Measurements from ENCODE around the gene UFD1. TPM values are rescaled to one million over a fixed set of nuclear protein-coding genes. Genes with fewer than 3 reads are reported as not detected.

Gene UFD1
- total RNA-seq, 1 donor from 2014 or later, result 88.2 TPM

GRCh38 chr22:19520566-19521305, 41.7 kb upstream of the UFD1 start:
- H3K4me1 Mint-ChIP-seq (ENCODE audit: low read depth), result peaks cover 7% of the 10 kb centered on the region

DNA sequence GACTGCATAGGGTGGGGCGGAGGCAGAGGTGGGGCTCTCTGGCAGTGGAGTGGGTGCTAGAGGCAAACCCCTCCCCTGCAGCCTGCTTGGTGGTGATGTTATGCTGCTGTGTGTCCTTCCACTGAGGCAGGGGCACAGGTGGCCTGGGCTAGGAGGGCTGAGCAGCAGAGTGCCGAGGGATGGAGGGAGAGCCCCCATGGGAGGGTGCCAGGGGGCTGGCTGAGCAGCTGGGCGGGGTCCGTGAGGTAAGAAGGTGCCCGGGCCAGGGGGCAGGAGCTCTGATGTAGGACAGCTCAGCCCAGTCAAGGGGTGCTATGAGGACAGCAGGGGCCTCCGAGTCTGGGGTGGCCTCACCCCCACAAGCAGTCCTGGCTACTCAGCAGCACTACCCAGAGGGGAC, 41.0 kb upstream of the UFD1 start:
- peaks cover 8% of the 10 kb centered on the region for H3K27me3 Mint-ChIP-seq (ENCODE audit: insufficient read depth)
- H3K4me1 Mint-ChIP-seq (ENCODE audit: low read depth), result peaks cover 7% of the 10 kb centered on the region
- no peaks in the 10 kb centered on the region for H3K9me3 Mint-ChIP-seq
- no peak overlapping the region for H3K27ac Mint-ChIP-seq
- no peak overlapping the region for H3K4me3 Mint-ChIP-seq
- no peak for DNase-seq (ENCODE audit: low spot score)
- H3K36me3 Mint-ChIP-seq (ENCODE audit: low read depth), result peaks cover 19% of the 10 kb centered on the region
- intact Hi-C loops (cut with micrococcal nuclease), result no loop called here

More at GRCh38 chr22:19520566-19521305, 41.7 kb upstream of the UFD1 start:
- H3K36me3 Mint-ChIP-seq (ENCODE audit: low read depth), result peaks cover 12% of the 10 kb centered on the region
- no peak for DNase-seq (ENCODE audit: low spot score)
- peaks cover 11% of the 10 kb centered on the region for H3K27me3 Mint-ChIP-seq (ENCODE audit: insufficient read depth)
- intact Hi-C loops (cut with micrococcal nuclease), result no loop called here
- H3K27ac Mint-ChIP-seq, result no peak overlapping the region
- no peaks in the 10 kb centered on the region for H3K9me3 Mint-ChIP-seq
- no peak overlapping the region for H3K4me3 Mint-ChIP-seq

DNA sequence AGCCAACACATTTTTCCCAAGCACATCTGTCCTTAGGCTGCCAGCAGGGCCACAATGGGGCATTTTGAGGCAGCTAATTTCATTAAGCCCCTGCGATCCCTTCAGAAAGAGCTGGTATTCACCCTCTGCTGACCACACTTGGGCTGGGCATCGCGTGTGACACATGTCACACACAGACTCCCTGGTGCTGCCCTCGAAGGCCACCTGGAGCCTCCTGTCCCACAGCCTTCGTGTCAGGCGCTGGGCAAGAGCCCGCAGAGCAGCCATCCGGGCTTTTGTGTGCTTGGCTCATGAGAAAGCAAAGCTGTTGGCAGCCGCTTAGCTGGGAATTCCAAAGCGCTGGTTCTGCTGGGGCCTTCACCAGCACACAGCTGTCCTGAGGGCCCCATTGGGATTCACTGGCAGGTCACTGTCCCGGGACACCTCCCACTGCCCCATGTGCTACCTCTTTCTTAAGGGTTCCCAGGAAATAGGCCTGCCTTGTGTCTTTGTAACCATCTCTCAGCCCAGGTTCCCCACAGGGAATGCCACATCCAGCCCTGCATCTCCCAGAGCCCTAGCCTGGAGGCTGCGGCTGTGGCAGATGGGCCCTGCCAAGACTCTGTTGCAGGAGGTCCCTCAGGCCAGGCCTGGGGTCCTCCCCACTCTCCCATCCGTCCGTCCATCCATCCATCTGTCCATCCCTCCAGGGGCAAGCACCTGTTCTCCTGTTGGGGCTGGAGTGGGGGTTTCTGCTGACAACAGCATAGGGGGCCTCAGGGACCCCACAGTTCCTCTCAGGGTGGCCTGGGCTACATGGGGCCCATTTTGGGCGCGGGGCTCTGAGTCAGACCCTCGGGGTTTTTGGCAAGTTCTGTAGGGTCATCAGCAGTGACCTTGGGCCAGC, 40.3 kb upstream of the UFD1 start:
- DNase-seq (ENCODE audit: low spot score), result no peak

DNA sequence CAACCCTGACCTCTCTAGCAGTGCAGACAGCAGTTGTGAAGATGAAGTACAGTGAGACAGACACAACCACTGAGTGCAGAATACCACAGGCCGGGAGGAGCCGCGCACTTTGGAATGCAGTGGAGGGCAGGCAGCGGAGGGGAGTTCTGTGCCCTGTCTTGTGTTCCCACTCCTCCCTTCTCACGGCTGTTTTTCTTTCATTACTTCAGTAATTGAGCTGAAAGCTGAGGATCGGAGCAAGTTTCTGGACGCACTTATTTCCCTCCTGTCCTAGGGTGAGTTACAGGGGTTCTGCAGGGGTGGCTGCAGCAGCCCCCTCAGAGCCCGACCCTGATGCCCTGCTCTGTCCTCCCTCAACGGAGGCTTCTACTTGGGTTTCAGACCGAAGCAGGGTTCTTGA, 39.6 kb upstream of the UFD1 start:
- intact Hi-C loops (cut with micrococcal nuclease), result no loop called here
- H3K4me3 Mint-ChIP-seq, result no peak overlapping the region
- peaks cover 28% of the 10 kb centered on the region for H3K36me3 Mint-ChIP-seq (ENCODE audit: low read depth)
- no peak for DNase-seq (ENCODE audit: low spot score)
- peaks cover 7% of the 10 kb centered on the region for H3K4me1 Mint-ChIP-seq (ENCODE audit: low read depth)
- peaks cover 6% of the 10 kb centered on the region for H3K27me3 Mint-ChIP-seq (ENCODE audit: insufficient read depth)
- H3K9me3 Mint-ChIP-seq, result no peaks in the 10 kb centered on the region
- H3K27ac Mint-ChIP-seq, result no peak overlapping the region

More for the DNA sequence above, 40.3 kb upstream of the UFD1 start:
- intact Hi-C loops (cut with micrococcal nuclease), result no loop called here
- no peak overlapping the region for H3K4me3 Mint-ChIP-seq
- H3K27me3 Mint-ChIP-seq (ENCODE audit: insufficient read depth), result peaks cover 6% of the 10 kb centered on the region
- peaks cover 7% of the 10 kb centered on the region for H3K4me1 Mint-ChIP-seq (ENCODE audit: low read depth)
- no peaks in the 10 kb centered on the region for H3K9me3 Mint-ChIP-seq
- H3K36me3 Mint-ChIP-seq (ENCODE audit: low read depth), result peaks cover 23% of the 10 kb centered on the region
- H3K27ac Mint-ChIP-seq, result no peak overlapping the region

DNA sequence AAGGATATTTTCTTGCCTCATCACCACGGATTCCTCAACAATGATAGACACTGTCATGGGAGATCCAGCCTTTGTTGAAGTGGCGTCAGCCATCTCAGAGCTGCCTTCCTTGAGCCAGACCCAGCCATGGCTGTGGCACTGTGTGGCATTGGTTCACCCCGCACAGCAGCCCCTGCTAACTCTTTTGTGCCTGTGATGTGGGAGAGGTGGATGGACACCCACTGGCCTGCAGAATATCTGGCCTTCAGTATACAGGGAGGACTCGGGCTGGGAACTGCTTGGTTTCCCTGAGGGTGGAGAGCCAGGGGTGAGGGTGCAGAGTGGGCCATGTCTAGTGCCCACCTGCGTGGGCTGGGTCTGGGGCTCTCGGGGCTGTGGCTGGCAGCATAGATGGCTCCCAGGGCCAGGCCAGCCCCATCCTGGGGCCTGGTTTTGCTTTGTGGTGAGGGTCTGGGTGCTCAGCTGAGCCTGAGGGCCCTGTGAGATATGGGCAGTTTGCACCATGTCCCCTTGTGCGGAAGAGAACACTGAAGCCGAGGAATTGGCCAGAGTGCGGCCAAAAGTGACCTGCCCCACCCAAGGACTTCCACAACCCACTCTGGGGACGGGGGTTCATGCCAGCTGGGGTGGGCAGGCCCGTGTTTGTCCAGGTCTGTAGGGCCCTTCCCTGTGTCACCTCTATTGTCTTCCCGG, 39.1 kb upstream of the UFD1 start:
- intact Hi-C loops (cut with micrococcal nuclease), result no loop called here
- DNase-seq (ENCODE audit: low spot score), result no peak
- Mint-ChIP-seq H3K27ac (no peak overlapping the region), H3K4me1 (ENCODE audit: low read depth) (peaks cover 6% of the 10 kb centered on the region), H3K4me3 (no peak overlapping the region), H3K36me3 (ENCODE audit: low read depth) (peaks cover 32% of the 10 kb centered on the region), H3K27me3 (ENCODE audit: insufficient read depth) (peaks cover 5% of the 10 kb centered on the region), H3K9me3 (no peaks in the 10 kb centered on the region)

DNA sequence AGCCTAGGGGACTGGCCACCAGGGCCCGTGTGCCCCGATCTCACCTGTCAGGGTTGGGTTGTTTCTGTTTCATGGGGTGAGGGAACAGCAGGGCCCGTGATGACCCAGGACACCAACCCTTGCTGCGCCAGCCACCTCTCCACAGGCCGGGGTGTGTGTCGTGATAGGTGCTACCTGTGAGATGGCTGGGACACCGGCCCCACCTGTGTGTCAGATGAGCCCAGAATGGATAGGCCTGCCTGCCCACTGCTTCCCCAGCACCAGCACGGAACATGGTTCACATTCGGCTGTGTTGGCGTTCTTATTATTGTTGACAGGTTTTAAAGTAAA, 38.1 kb upstream of the UFD1 start:
- intact Hi-C loops (cut with micrococcal nuclease), result no loop called here
- Mint-ChIP-seq H3K9me3 (no peaks in the 10 kb centered on the region), H3K27me3 (ENCODE audit: insufficient read depth) (no peaks in the 10 kb centered on the region), H3K27ac (no peak overlapping the region), H3K4me3 (no peak overlapping the region), H3K4me1 (ENCODE audit: low read depth) (no peaks in the 10 kb centered on the region), H3K36me3 (ENCODE audit: low read depth) (peaks cover 35% of the 10 kb centered on the region)
- DNase-seq (ENCODE audit: low spot score), result no peak

- no peak overlapping the region for H3K4me3 Mint-ChIP-seq
- no peaks in the 10 kb centered on the region for H3K9me3 Mint-ChIP-seq
- H3K36me3 Mint-ChIP-seq (ENCODE audit: low read depth), result peaks cover 36% of the 10 kb centered on the region
- DNase-seq (ENCODE audit: low spot score), result no peak
- no peaks in the 10 kb centered on the region for H3K27me3 Mint-ChIP-seq (ENCODE audit: insufficient read depth)
- no peaks in the 10 kb centered on the region for H3K4me1 Mint-ChIP-seq (ENCODE audit: low read depth)
- intact Hi-C loops (cut with micrococcal nuclease), result no loop called here
- H3K27ac Mint-ChIP-seq, result no peak overlapping the region
These were observed 37.6 kb upstream of the UFD1 start for GRCh38 chr22:19516378-19517170.

DNA sequence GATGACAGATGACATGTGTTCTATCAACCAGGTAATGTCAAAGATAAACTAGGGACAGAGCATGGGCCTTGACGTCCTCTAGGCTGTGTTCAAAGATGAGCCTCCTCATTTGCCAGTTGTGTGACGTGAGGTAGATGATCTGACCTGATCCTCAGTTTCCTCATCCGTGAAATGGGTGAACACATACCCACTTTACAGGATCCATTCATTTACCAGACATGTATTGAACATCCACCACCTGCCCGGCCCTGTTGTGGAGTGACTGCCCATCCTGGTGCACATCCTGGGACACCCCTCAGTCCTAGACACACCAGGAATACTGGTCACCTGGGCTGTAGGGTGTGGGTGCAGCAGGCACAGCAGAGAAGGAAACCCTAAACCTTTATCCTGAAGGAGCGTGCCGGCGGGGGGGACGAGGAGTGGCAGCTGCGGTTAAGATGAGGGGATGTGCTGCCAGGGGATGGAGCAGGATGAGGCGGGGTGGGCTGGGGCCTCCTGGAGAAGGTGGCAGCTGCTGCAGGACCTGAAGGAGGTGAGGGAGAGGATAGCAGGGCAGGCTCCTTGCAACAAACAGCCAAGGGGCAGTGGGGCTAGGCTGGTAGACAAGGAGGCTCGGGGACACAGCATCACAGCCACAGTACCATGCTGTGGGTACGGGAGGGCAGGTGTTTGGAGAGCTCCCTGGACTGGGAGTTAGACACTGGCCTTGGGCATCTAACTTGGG, 36.8 kb upstream of the UFD1 start:
- no peaks in the 10 kb centered on the region for H3K27me3 Mint-ChIP-seq (ENCODE audit: insufficient read depth)
- no peak for DNase-seq (ENCODE audit: low spot score)
- no peaks in the 10 kb centered on the region for H3K9me3 Mint-ChIP-seq
- intact Hi-C loops (cut with micrococcal nuclease), result no loop called here
- H3K36me3 Mint-ChIP-seq (ENCODE audit: low read depth), result peaks cover 42% of the 10 kb centered on the region
- H3K27ac Mint-ChIP-seq, result peak overlapping the region; percentile 16
- no peak overlapping the region for H3K4me3 Mint-ChIP-seq
- H3K4me1 Mint-ChIP-seq (ENCODE audit: low read depth), result no peaks in the 10 kb centered on the region

DNA sequence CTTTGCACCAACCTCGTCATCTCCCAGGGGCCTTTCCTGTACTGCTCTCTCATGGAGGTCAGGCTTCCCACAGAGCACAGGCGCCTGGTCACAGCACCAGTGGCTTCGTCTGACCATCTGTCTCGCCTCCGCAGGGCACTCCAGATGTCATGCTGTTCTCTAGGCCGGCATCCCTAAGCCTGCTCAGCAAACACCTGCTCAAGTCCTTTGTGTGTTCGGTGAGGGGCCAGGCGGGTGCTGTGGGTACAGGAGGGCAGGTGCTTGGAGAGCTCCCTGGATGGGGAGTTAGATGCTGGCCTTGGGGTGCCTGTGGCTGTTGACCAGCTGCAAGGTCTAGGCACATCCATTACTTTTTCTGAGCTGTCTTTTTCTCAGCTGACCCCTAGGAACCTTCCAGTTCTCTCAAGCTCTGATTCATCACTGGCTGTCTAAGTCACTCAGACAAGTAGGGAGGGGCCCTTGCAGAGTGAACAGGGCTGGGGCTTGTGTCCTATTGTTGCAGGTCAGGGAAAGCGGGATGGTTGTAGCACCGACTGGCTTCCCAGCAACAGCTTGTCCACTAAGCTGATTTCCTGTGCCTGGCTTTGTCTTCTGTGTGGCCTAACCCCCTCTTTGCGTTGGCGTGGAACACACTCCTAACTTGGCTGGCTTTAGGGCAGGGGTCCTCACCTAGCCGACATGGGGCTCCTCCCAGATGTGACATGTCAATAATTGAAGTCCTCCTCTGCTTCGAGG, 36.0 kb upstream of the UFD1 start:
- Mint-ChIP-seq H3K36me3 (ENCODE audit: low read depth) (peaks cover 42% of the 10 kb centered on the region), H3K4me3 (no peak overlapping the region), H3K9me3 (no peaks in the 10 kb centered on the region), H3K27ac (no peak overlapping the region), H3K4me1 (ENCODE audit: low read depth) (no peaks in the 10 kb centered on the region), H3K27me3 (ENCODE audit: insufficient read depth) (no peaks in the 10 kb centered on the region)
- intact Hi-C loops (cut with micrococcal nuclease), result no loop called here
- DNase-seq (ENCODE audit: low spot score), result no peak

DNA sequence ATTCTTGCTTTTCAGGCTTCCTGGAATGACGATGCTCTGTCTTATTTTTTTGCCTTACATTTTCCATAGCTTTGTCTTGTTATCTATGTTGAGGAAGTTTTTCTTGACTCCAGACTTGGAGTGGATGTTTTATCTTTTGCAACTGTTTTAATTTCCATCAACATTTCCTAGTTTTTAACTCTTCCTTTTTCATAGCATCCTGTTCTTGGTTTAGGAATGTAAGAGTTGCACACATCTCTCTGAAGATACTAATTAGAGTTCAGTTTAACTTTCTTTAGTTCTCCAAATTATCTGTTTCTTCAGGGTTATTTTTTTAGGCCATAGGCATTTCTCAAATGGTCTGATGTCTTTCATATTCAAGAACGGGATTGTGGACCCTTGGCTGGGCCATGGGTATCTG, 34.8 kb upstream of the UFD1 start:
- no peak overlapping the region for H3K4me3 Mint-ChIP-seq
- intact Hi-C loops (cut with micrococcal nuclease), result no loop called here
- no peaks in the 10 kb centered on the region for H3K4me1 Mint-ChIP-seq (ENCODE audit: low read depth)
- no peak for DNase-seq (ENCODE audit: low spot score)
- H3K27ac Mint-ChIP-seq, result no peak overlapping the region
- H3K9me3 Mint-ChIP-seq, result no peaks in the 10 kb centered on the region
- no peaks in the 10 kb centered on the region for H3K27me3 Mint-ChIP-seq (ENCODE audit: insufficient read depth)
- peaks cover 46% of the 10 kb centered on the region for H3K36me3 Mint-ChIP-seq (ENCODE audit: low read depth)

DNA sequence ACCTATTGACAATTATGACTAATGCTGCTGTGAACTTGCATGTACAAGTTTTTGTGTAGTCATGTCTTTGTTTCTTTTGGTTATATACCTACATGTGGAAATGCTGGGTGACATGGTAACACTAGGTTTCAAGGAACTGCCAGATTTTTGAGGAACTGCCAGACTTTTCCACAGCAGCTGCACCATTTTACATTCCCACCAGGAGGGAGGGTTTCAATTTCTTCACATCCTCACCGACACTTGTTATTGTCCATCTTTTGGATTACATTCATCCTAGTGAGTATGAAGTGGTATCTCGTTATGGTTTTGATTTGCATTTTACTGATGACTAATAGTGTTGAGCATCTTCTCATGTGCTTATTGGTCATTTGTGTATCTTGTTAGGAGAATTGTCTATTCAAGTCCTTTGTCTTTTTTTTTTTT, 31.9 kb upstream of the UFD1 start:
- no peak overlapping the region for H3K27ac Mint-ChIP-seq

More for the DNA sequence above, 31.9 kb upstream of the UFD1 start:
- H3K4me1 Mint-ChIP-seq (ENCODE audit: low read depth), result peaks cover 4% of the 10 kb centered on the region
- H3K4me3 Mint-ChIP-seq, result no peak overlapping the region
- no peaks in the 10 kb centered on the region for H3K27me3 Mint-ChIP-seq (ENCODE audit: insufficient read depth)
- intact Hi-C loops (cut with micrococcal nuclease), result no loop called here
- DNase-seq (ENCODE audit: low spot score), result no peak
- H3K36me3 Mint-ChIP-seq (ENCODE audit: low read depth), result peaks cover 42% of the 10 kb centered on the region
- H3K9me3 Mint-ChIP-seq, result no peaks in the 10 kb centered on the region
